RKO (cell line): Measurements from ENCODE around the gene DRG2.

Experiments used
- DNase-seq: peaks from one replicate; pipeline ENCODE4 v3.0.0-alpha.2; 2016; ENCODE audit warnings: low spot score

Gene DRG2

GRCh38 chr17:18143044-18143936 is 55.5 kb downstream of the DRG2 start:
- DNase-seq = peak; percentile 47

GRCh38 chr17:18144261-18144660 is 56.5 kb downstream of the DRG2 start:
- DNase-seq = no peak

GRCh38 chr17:18144855-18145254 is 57.1 kb downstream of the DRG2 start:
- no peak for DNase-seq

GRCh38 chr17:18145811-18146210 is 58.1 kb downstream of the DRG2 start:
- no peak for DNase-seq

GRCh38 chr17:18146259-18146658 is 58.5 kb downstream of the DRG2 start:
- no peak for DNase-seq

- no peak for DNase-seq
Measured at GRCh38 chr17:18146980-18147379, 59.2 kb downstream of the DRG2 start.

- DNase-seq = no peak
Measured at GRCh38 chr17:18148586-18148985, 60.8 kb downstream of the DRG2 start.

- DNase-seq = no peak
Measured at GRCh38 chr17:18151290-18151689, 63.5 kb downstream of the DRG2 start.

GRCh38 chr17:18155179-18155578 is 67.4 kb downstream of the DRG2 start:
- DNase-seq = no peak

GRCh38 chr17:18156171-18156975 is 68.6 kb downstream of the DRG2 start:
- no peak for DNase-seq

GRCh38 chr17:18156976-18157280 is 69.2 kb downstream of the DRG2 start:
- DNase-seq = no peak
